GM23248 (cell line): ENCODE results near the gene XPC. TPM values are rescaled to one million over a fixed set of nuclear protein-coding genes. Genes with fewer than 3 reads are reported as not detected.
"Not testable (repeated sequence)": the region's sequence is repeated elsewhere in the genome, so short reads cannot be mapped to it uniquely, and the experiment has no call there.

ENCODE experiments used
- DNase-seq: peaks from one replicate; pipeline ENCODE4 v3.0.0-alpha.2; 2015
- H2AFZ ChIP-seq: fragments of 200-600 bp; sonication (generic); 2 replicates; pipeline ENCODE4 v1.6.1; 2016; ENCODE audit warnings: antibody characterized with exemption
- H3F3A ChIP-seq: fragments of 200-600 bp; sonication (generic); 2 replicates; pipeline ENCODE4 v1.6.1; 2016; ENCODE audit warnings: mild to moderate bottlenecking, antibody characterized with exemption, mixed run types; ENCODE audit not compliant: insufficient read depth
- H3K27ac ChIP-seq: fragments of 200-600 bp; sonication (generic); 2 replicates; pipeline ENCODE4 v1.5.1; 2016; ENCODE audit warnings: mild to moderate bottlenecking
- H3K27me3 ChIP-seq: fragments of 200-600 bp; sonication (generic); replicated peaks from 2 replicates; pipeline ENCODE4 v1.6.1; 2016; ENCODE audit warnings: mild to moderate bottlenecking; ENCODE audit not compliant: insufficient read depth
- H3K36me3 ChIP-seq: fragments of 200-600 bp; sonication (generic); 2 replicates; pipeline ENCODE4 v1.6.1; 2016; ENCODE audit warnings: low read depth, mild to moderate bottlenecking
- H3K4me1 ChIP-seq: fragments of 200-600 bp; sonication (generic); 2 replicates; pipeline ENCODE4 v1.6.1; 2016; ENCODE audit warnings: mild to moderate bottlenecking; ENCODE audit not compliant: insufficient read depth
- H3K4me2 ChIP-seq: fragments of 200-600 bp; sonication (generic); one replicate; pipeline ENCODE4 v1.6.1; 2016; ENCODE audit warnings: mild to moderate bottlenecking; ENCODE audit not compliant: unreplicated experiment
- H3K4me3 ChIP-seq: fragments of 200-600 bp; sonication (generic); 2 replicates; pipeline ENCODE4 v1.5.1; 2016; ENCODE audit warnings: mild to moderate bottlenecking
- H3K79me2 ChIP-seq: fragments of 200-600 bp; sonication (generic); 2 replicates; pipeline ENCODE4 v1.6.1; 2016; ENCODE audit warnings: mild to moderate bottlenecking; ENCODE audit not compliant: insufficient read depth
- H3K9ac ChIP-seq: fragments of 200-600 bp; sonication (generic); 2 replicates; pipeline ENCODE4 v1.6.1; 2016; ENCODE audit warnings: mild to moderate bottlenecking
- H3K9me2 ChIP-seq: fragments of 200-600 bp; sonication (generic); 2 replicates; pipeline ENCODE4 v1.6.1; 2016; ENCODE audit warnings: mixed run types, mild to moderate bottlenecking, moderate library complexity; ENCODE audit not compliant: insufficient read depth
- H3K9me3 ChIP-seq: fragments of 200-600 bp; sonication (generic); one replicate; pipeline ENCODE4 v1.6.1; 2017; ENCODE audit warnings: low read depth
- H4K20me1 ChIP-seq: fragments of 200-600 bp; sonication (generic); 2 replicates; pipeline ENCODE4 v1.6.0; 2016; ENCODE audit not compliant: insufficient read depth
- EZH2 ChIP-seq: fragments of 200-600 bp; sonication (generic); IDR thresholded peaks from 2 replicates; pipeline ENCODE4 v1.6.1; 2018; ENCODE audit warnings: antibody characterized with exemption, mild to moderate bottlenecking; ENCODE audit not compliant: insufficient read depth, poor library complexity, severe bottlenecking
- EZH2phosphoT487 ChIP-seq: fragments of 200-600 bp; sonication (generic); IDR thresholded peaks from 2 replicates; pipeline ENCODE4 v1.6.1; 2018; ENCODE audit warnings: antibody characterized with exemption, moderate library complexity, mild to moderate bottlenecking, low read depth; ENCODE audit not compliant: insufficient read depth
- WGBS, 2 experiments: methylation state at CpG; one replicate each; pipeline ENCODE4 v1.1.6; 2015 to 2017; ENCODE audit warnings: low lambda C conversion rate in 2 of 2, low coverage in 1 of 2; ENCODE audit errors: missing lambda C conversion rate in 2 of 2; 5-methylcytosine and 5-hydroxymethylcytosine counted together
- in situ Hi-C: fragments of 300-500 bp; cut with MboI; formaldehyde crosslinking; loops from 2 replicates; pipeline ENCODE4 v1.15.0; 2020
- polyA plus RNA-seq: library from polyadenylated mRNA; unstranded; fragments of >200 nt; fragmentation: Nextera tagmentation; extraction: Ambion mirVana; gene quantifications from 2 replicates; pipeline ENCODE4 v1.2.1, GENCODE V29; 2016
- total RNA-seq: library from RNA; depleted of rRNA; stranded (reverse); fragments of >200 nt; shearing (Covaris generic); gene quantifications from 2 replicates; pipeline ENCODE4 v1.2.3, GENCODE V29; 2014; rRNA removed

Gene XPC
- total RNA-seq (62.1 and 76.4 TPM in 2 replicates), polyA plus RNA-seq (42.4 and 44.1 TPM in 2 replicates)

DNA sequence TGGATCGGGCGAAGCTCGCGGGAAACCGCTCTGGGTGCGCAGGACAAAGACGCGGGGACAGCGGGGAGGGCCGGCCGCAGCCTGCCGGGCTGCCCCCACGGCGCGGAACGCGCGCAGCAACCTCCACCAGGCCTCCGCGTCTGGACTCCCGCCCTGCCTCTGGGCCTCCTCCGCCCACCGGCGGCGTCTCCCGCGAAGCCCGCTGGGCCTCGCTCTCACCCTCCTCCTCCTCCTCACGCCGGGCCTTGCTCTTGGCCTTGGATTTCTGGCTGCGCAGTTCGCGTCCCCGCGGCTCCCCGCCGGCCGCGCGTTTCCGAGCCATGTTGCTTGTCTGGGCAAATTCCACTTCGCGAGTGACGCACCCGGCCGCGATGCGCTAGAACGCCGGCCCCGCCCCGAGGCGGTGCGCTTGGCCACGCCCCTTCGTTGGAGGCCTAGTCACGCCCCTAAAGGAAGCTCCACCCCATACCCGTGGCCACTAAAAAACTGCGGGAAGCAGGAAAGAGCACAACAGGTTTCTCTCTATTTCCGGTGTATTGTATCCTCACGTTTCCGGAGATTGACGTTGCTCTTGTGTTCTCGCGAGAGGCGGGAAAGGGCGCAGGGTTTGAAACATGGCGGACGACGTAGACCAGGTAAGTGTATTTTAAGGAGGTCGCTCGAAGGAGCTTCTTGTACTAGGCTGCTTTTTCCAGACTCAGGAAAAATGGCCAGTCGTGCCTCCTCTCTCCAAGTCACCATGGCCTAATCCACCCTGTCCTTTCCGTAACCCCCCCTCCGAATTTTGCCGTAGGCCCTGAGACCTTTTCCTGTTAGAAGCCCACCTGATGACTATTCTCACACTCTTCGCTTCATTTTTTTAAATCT, at the start of gene XPC, which contains the start of gene LSM3:
Gene XPC, minus strand, starts transcription at position 355 of the 867 bp plus-strand sequence. Its CDS starts 33 bp downstream, at position 322.
Gene LSM3, plus strand, starts transcription at position 571 of the 867 bp plus-strand sequence. Its CDS starts 44 bp downstream, at position 615.
- Histone ChIP-seq H3F3A (peaks cover 30% of the 10 kb centered on the region), H4K20me1 (no peaks in the 10 kb centered on the region), H3K79me2 (peaks cover 93% of the 10 kb centered on the region), H3K4me3 (peak within 1 kb of the TSS; percentile 96), H3K27ac (peak within 1 kb of the TSS; percentile 84), H3K9ac (peak within 1 kb of the TSS; percentile 94), H3K36me3 (peaks cover 12% of the 10 kb centered on the region), H3K4me2 (peak within 1 kb of the TSS; percentile 99), H3K27me3 (no peaks in the 10 kb centered on the region), H3K4me1 (peaks cover 46% of the 10 kb centered on the region), H2AFZ (peak within 1 kb of the TSS; percentile 93), H3K9me2 (no peaks in the 10 kb centered on the region), H3K9me3 (no peaks in the 10 kb centered on the region)
- WGBS, 2 experiments = 1 to 2% methylated on average over 67 to 70 of the region's 78 CpGs
- in situ Hi-C loops = no loop called here
- TF ChIP-seq EZH2 (no peak), EZH2phosphoT487 (no peak)
- peak; percentile 99 for DNase-seq

DNA sequence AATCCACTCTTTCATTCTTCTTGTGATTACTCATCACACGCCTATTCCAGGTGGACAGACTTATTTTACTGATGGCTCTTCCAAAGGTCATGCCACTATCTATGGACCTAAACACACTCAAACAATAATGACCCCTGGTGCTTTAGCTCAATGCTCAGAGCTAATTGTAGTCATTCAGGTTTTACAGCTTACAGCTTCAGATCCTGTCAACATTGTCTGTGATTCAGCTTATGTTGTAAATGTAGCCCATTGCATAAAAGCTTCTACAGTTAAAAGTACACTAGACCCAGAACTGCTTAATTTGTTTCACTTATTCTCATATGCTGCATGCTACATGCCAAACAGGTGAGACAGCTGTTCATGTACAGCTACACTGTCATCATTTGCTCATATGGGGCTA, 49.5 kb upstream of the XPC start:
- in situ Hi-C loops = no loop called here
- no peak overlapping the region for H3K9ac ChIP-seq
- H3K4me2 ChIP-seq = no peak overlapping the region
- no peaks in the 10 kb centered on the region for H4K20me1 ChIP-seq
- TF ChIP-seq EZH2 (no peak), EZH2phosphoT487 (no peak)
- H3K36me3 ChIP-seq = no peaks in the 10 kb centered on the region
- H3K79me2 ChIP-seq = no peaks in the 10 kb centered on the region
- H3K4me3 ChIP-seq = no peak overlapping the region
- H2AFZ ChIP-seq = no peak overlapping the region
- no peaks in the 10 kb centered on the region for H3K9me2 ChIP-seq
- H3F3A ChIP-seq = 0 out of 2 replicates have a peak, but pooled peaks cover 7% of the 10 kb centered on the region
- H3K27ac ChIP-seq = no peak overlapping the region
- 84 to 85% methylated on average over 1 of the region's 1 CpG for WGBS, 2 experiments
- no peaks in the 10 kb centered on the region for H3K27me3 ChIP-seq
- H3K9me3 ChIP-seq = no peaks in the 10 kb centered on the region
- peaks cover 25% of the 10 kb centered on the region for H3K4me1 ChIP-seq
- peak; percentile 32 for DNase-seq

DNA sequence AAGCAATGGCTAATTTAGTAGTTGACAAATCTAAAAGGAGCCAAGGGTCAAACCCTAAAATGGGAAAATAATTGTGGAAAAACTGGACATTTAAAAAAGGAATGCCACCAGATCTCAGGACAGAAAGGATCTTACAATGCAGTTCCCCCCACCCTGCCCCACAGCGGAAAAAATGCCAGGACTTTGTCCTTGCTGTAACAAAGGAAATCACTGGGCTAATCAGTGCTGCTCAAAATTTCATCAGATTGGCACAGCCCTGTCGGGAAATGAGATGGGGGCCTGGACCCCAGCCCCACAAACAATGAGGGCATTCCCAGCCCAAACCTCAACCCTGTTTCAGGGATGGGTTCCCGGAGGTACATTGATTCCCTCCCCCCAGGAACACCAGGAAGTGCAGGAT, 48.0 kb upstream of the XPC start:
- H2AFZ ChIP-seq, H3K36me3 ChIP-seq, H3K4me2 ChIP-seq, H3F3A ChIP-seq, in situ Hi-C loops, H4K20me1 ChIP-seq, H3K4me3 ChIP-seq, DNase-seq, H3K79me2 ChIP-seq, H3K27ac ChIP-seq, H3K9me3 ChIP-seq, H3K27me3 ChIP-seq, H3K9ac ChIP-seq, H3K9me2 ChIP-seq: not testable (repeated sequence)
- WGBS, 2 experiments = 63 to 69% methylated on average over 3 of the region's 3 CpGs
- H3K4me1 ChIP-seq = peaks cover 12% of the 10 kb centered on the region; the same call in 1 of the 2 replicates

GRCh38 chr3:14225421-14225820, 47.0 kb upstream of the XPC start:
- Histone ChIP-seq H3K36me3 (no peaks in the 10 kb centered on the region), H3K9me3 (peaks cover 4% of the 10 kb centered on the region), H3K4me2 (no peak overlapping the region), H3K79me2 (no peaks in the 10 kb centered on the region), H3K27me3 (no peaks in the 10 kb centered on the region), H3F3A (no peaks in the 10 kb centered on the region), H3K4me1 (peaks cover 12% of the 10 kb centered on the region; the same call in 1 of the 2 replicates), H3K4me3 (no peak overlapping the region), H2AFZ (no peak overlapping the region), H3K9me2 (no peaks in the 10 kb centered on the region), H3K9ac (no peak overlapping the region), H3K27ac (no peak overlapping the region), H4K20me1 (no peaks in the 10 kb centered on the region)
- no peak for DNase-seq
- WGBS, 2 experiments = 83 to 84% methylated on average over 9 of the region's 9 CpGs
- in situ Hi-C loops = no loop called here
- TF ChIP-seq EZH2 (no peak), EZH2phosphoT487 (no peak)
